HG03159 (cell line): Measurements from ENCODE around the gene HIC1.

Source experiments
- ATAC-seq: cut with Tn5 transposase; IDR thresholded peaks from one replicate; pipeline ENCODE4 v1.9.1; 2021; ENCODE audit warnings: mild to moderate bottlenecking, moderate library complexity; ENCODE audit not compliant: unreplicated experiment

HIC1 gene

GRCh38 chr17:2094891-2095535 is 40.1 kb downstream of the HIC1 start:
- no peak for ATAC-seq

DNA sequence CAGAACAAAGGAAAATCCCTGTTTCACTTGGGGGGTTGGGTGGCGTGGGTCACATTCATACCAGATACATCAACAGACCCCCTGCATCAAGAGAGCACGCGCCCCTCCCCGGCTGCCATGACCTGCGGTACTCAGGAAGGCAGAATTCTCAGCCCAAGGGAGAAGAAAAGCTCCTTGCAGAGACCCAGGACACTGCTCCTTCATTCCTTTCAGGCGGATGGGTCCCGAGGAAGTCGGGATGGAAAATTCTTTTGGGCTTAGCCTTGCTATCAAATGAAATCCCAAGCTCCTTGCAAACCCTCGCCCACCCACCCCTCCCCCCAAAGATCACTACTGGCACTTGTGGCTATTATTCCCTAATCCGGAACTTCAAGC is 40.6 kb downstream of the HIC1 start:
- no peak for ATAC-seq

- ATAC-seq = no peak
Measured at GRCh38 chr17:2101448-2102257, 46.8 kb downstream of the HIC1 start.

- ATAC-seq = no peak
Measured at GRCh38 chr17:2102931-2103809, 48.3 kb downstream of the HIC1 start.

DNA sequence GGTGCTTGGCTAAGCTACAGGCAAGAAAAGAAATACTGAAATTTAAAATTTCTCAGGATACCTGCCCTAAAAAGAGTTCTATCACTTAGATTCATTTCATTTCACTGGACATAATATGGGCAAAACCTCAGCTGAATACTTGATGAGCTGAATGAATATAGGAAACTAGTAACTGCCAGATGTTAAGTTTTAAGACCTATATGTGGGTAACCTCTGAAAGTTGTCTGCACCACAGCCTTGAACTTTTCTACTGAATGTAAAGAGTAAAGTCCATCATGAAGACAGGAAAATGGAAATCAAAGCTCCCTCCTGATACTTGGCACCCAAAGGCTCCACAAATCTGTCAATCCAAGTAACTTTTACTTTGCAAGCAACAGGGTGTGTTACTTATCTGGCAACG is 50.8 kb downstream of the HIC1 start:
- no peak for ATAC-seq

DNA sequence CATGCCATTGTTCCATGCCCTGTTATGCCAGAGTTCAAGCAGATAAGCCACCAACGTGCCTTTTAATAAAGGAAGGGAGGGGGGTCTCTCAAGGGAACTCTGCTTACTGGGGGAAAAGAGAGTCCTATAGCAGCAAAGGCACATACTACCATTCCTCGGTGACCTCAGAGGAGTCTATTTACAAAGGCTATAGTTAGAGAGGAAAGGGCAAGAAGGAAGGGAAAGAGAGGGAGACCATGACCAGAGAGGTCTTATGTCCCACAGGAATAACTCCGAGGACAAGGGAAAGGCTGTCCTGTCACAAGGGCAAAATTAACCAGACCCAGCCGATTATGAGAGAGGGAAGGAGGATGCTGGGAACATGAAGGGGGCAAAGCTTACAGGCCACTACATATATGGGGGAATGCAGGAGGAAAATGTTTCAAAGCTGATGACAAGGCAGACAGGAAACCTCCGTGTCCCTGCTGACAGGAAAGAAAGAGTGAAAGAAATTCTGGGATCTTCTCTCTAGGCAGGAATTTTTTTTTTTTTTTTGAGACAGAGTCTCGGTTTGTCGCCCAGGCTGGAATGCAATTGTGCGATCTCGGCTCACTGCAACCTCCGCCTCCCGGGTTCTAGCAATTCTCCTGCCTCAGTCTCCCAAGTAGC is 51.5 kb downstream of the HIC1 start:
- no peak for ATAC-seq

DNA sequence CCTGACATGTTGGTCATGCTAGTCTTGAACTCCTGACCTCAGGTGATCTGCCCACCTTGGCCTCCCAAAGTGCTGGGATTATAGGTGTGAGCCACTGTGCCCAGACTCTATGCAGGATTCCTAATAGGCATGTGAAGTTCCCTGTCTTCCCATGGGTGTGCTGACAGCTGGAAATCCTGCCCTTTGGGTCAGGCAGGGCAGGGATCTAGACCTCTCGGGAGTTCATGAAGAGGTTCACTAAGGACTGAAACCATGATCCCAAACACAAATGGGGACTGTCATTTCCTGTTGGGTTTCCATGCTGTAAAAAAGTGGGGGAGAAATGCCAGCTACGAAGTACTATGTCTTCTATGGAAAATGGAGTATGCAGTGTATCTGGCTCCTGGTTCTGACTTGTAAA is 52.1 kb downstream of the HIC1 start:
- ATAC-seq = no peak

- ATAC-seq = no peak
Measured at GRCh38 chr17:2107506-2107905, 52.6 kb downstream of the HIC1 start.

- ATAC-seq = no peak
Measured at GRCh38 chr17:2108170-2108569, 53.3 kb downstream of the HIC1 start.

DNA sequence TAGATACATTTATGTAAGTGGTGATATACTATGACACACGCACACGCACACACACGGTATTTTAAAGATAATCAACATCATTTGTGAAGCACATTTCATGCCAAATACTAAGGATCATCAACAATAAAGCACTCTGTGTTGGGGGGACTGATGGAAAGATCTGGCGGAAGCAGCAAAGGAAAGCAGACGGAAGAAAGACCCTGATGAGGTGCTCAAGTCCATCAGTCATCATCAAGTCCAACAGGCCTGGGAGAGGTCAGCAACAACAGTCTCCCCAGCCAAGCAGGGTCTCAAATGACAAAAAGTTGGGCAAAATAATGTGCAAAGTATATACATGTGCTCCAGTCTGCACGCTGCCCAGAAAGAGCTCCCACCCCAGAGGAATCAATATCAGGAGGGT is 55.5 kb downstream of the HIC1 start:
- no peak for ATAC-seq

DNA sequence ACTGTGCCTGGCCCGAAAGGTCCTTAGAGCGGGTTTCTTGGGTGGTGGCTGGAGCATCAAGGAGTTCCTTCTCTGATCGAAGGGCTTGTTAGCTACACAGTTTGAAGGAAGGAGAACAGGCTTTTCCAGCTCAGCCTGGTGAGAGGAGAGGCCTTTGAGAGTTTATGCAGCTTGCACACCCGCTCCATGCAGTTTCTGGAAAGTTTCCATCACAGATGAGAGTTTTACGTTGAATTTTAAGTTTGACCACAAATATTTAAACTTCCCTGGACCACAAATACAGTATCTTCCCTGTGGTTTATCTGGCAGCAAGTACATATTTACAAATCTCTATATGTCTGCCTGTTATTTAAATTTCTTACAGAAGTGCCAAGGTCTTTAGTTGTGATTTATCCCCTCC is 56.8 kb downstream of the HIC1 start:
- ATAC-seq = no peak
